ENCODE data around the gene EEA1. TPM values are rescaled to one million over a fixed set of nuclear protein-coding genes. Genes with fewer than 3 reads are reported as not detected.

Gene EEA1
- total and polyA plus RNA-seq, 2 of the 8 experiments (the other 6 are each of a cell fraction or from before 2014, with no cell fraction given) = 1.0 to 18.8 TPM

DNA sequence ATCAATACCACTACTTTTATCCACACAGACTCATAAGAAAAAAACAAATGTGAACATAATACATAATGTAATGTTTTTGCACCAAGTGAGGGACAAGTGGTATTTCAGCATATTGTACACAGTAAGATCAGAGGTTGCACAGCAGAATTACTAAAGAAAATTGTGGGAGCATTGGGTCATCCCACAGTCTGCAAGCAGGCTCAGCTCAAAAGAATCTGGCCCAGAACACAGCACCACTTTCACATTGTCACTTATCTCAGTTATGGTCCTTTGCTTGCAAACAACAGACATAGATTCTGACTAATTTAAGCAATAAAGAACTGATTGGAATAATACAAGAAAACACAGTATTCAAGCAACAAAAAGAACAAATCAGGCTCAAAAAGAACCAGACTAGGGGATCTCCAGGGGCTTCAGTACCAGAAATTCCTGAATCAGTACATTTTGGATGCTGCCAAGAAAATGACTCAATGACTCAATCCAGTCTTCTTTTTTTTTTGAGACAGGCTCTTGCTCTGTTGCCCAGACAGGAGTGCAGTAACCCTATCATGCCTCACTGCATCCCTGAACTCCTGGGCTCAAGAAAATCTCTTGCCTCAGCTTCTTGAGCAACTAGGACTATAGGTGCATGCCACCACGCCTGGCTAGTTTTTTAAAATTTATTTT, 42.9 kb upstream of the EEA1 start:
- Histone ChIP-seq H3K14ac (ENCODE audit: insufficient read length) (no peak overlapping the region), H3K79me2 (ENCODE audit: control insufficient read depth in 1 of 2, insufficient read depth in 2 of 2, low read length in 2 of 2) (no peaks in the 10 kb centered on the region), H4K91ac (replicated peaks; ENCODE audit: insufficient read length, low read length) (no peak overlapping the region), H3K9me3 (ENCODE audit: insufficient read depth in 2 of 2, low read depth in 1 of 2, low read length in 1 of 2) (peaks cover 6 to 7% of the 10 kb centered on the region in 2 experiments; a peak in 3 of 4 replicates), H3K4ac (replicated peaks; ENCODE audit: insufficient read length, low read depth, low read length) (no peak overlapping the region), H2AK5ac (ENCODE audit: low read depth, low read length) (no peak overlapping the region), H3K27me3 (replicated peaks in 1 of 4; ENCODE audit: control insufficient read depth in 3 of 4, extremely low read depth in 1 of 4, insufficient read depth in 3 of 4, low read length in 3 of 4) (no peaks in the 10 kb centered on the region), H2BK12ac (ENCODE audit: low read depth, low read length) (no peak overlapping the region), H4K8ac (ENCODE audit: extremely low read depth, insufficient read depth, low read length) (no peak overlapping the region), H3K56ac (replicated peaks; ENCODE audit: insufficient read length, low read depth, low read length) (no peak overlapping the region), H3K18ac (ENCODE audit: extremely low read depth, low read length) (no peak overlapping the region), H4K20me1 (replicated peaks in 1 of 2; ENCODE audit: control insufficient read depth in 1 of 2, insufficient read depth in 2 of 2, low read length in 2 of 2) (no peaks in the 10 kb centered on the region), H3K4me1 (replicated peaks in 1 of 4; ENCODE audit: control insufficient read depth in 3 of 4, insufficient read depth in 4 of 4, low read length in 3 of 4) (no peaks in the 10 kb centered on the region), H3K4me2 (ENCODE audit: insufficient read depth in 1 of 2, low read depth in 2 of 2, low read length in 2 of 2) (no peak overlapping the region), H2AFZ (ENCODE audit: low read length) (no peak overlapping the region), H4K5ac (ENCODE audit: insufficient read length, low read depth, low read length) (no peak overlapping the region), H2BK120ac (replicated peaks; ENCODE audit: low read depth, low read length) (no peak overlapping the region), H3K79me1 (ENCODE audit: low read depth, low read length) (no peaks in the 10 kb centered on the region), H3K9ac (replicated peaks in 1 of 4; ENCODE audit: extremely low read depth in 1 of 4, low read depth in 3 of 4, low read length in 3 of 4) (no peak overlapping the region), H3K36me3 (ENCODE audit: control insufficient read depth in 2 of 4, insufficient read depth in 4 of 4, low read length in 3 of 4) (no peaks in the 10 kb centered on the region), H3K23me2 (ENCODE audit: low read depth, low read length) (no peaks in the 10 kb centered on the region), H2BK5ac (ENCODE audit: low read depth, low read length) (no peak overlapping the region), H2BK20ac (ENCODE audit: low read length) (no peak overlapping the region), H3K23ac (ENCODE audit: insufficient read length) (no peak overlapping the region), H3K4me3 (ENCODE audit: extremely low read depth in 1 of 4, insufficient read depth in 2 of 4, low read depth in 3 of 4, low read length in 4 of 4) (no peak overlapping the region), H2BK15ac (ENCODE audit: low read length) (no peak overlapping the region), H3K27ac (ENCODE audit: low read depth, low read length) (no peak overlapping the region)
- 79% methylated on average over 1 of the region's 1 CpG; no CpG with 5 or more reads in 1 of the 2 experiments for WGBS, 2 experiments (ENCODE audit: extremely low coverage in 1 of 2, insufficient coverage in 1 of 2, insufficient read length in 1 of 2, insufficient replicate concordance in 2 of 2, low coverage in 1 of 2, low lambda C conversion rate in 2 of 2, missing lambda C conversion rate in 1 of 2)
- ChIA-PET POLR2A (ENCODE audit: partially characterized antibody) (no interaction called here), CTCF (ENCODE audit: partially characterized antibody) (interaction anchor here (0.6 to 1.5 kb wide), 2 partner anchors 45 to 144 kb away, joined by 3 to 4 read pairs; no protein-coding TSS in a partner anchor)
- FAIRE-seq (no peak), DNase-seq (ENCODE audit: low read depth in 1 of 2, low spot score in 2 of 2) (no peak)
- no peak for TF ChIP-seq ASH2L (IDR thresholded peaks at IDR 0.05; ENCODE audit: low read length)
- TF ChIP-seq TEAD4 (IDR thresholded peaks at IDR 0.05; ENCODE audit: low read depth, low read length) = no peak
- TF ChIP-seq, protein P1, sequence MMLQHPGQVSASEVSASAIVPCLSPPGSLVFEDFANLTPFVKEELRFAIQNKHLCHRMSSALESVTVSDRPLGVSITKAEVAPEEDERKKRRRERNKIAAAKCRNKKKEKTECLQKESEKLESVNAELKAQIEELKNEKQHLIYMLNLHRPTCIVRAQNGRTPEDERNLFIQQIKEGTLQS (IDR thresholded peaks at IDR 0.05; ENCODE audit: insufficient read depth, low read depth, low read length) = no peak
- TF ChIP-seq JUND (IDR thresholded peaks at IDR 0.05; ENCODE audit: low read length) = no peak
- no peak for TF ChIP-seq SRF (IDR thresholded peaks at IDR 0.05; ENCODE audit: low read depth, low read length)
- TF ChIP-seq GTF2F1 (IDR thresholded peaks at IDR 0.05; ENCODE audit: borderline replicate concordance, low read depth, low read length) = no peak
- TF ChIP-seq SIN3A (conservative IDR thresholded peaks at IDR 0.05 in 1 of 2, IDR thresholded peaks at IDR 0.05 in 1 of 2; ENCODE audit: low read depth in 1 of 2, low read length in 2 of 2) = no peak

Measured in H1 (cell line).